Activated T-cell treated with anti-CD3 and anti-CD28 coated beads, Interleukin-2, amount 50 U/mL, for 4 hours (primary cell): Measurements from ENCODE around the gene SYNE3. TPM values are rescaled to one million over a fixed set of nuclear protein-coding genes. Genes with fewer than 3 reads are reported as not detected.

ENCODE experiments used
- ATAC-seq, 2 donors: fragments of 200-7000 bp; cut with Tn5 transposase; one replicate each; pipeline ENCODE4 v1.10.0; 2021
- DNase-seq: peaks from one replicate; pipeline ENCODE4 v3.0.0-alpha.2; 2020
- H3K27me3 Mint-ChIP-seq: one replicate; pipeline ENCODE4 v1.8.0; 2021; ENCODE audit warnings: low read depth, mixed read lengths
- H3K36me3 Mint-ChIP-seq: one replicate; pipeline ENCODE4 v1.8.0; 2022; ENCODE audit warnings: mixed read lengths; ENCODE audit not compliant: insufficient read depth
- H3K4me1 Mint-ChIP-seq: one replicate; pipeline ENCODE4 v1.8.0; 2021; ENCODE audit warnings: low read depth, mixed read lengths
- H3K4me3 Mint-ChIP-seq: one replicate; pipeline ENCODE4 v1.8.0; 2021; ENCODE audit warnings: mild to moderate bottlenecking, moderate library complexity, mixed read lengths
- H3K9me3 Mint-ChIP-seq: one replicate; pipeline ENCODE4 v1.8.0; 2021; ENCODE audit warnings: mixed read lengths
- total RNA-seq, 3 donors: library from RNA; stranded (reverse); gene quantifications; one replicate each; pipeline ENCODE4 v1.2.1, GENCODE V29; 2021

Gene SYNE3
- total RNA-seq, 3 donors from 2014 or later, result 11.5 to 15.0 (median 12.9) TPM

GRCh38 chr14:95523815-95524448, 7.5 kb upstream of the SYNE3 start:
- Mint-ChIP-seq H3K27me3 (no peaks in the 10 kb centered on the region), H3K4me3 (peak overlapping the region; percentile 74), H3K36me3 (no peaks in the 10 kb centered on the region), H3K4me1 (peaks cover 81% of the 10 kb centered on the region), H3K9me3 (no peaks in the 10 kb centered on the region)
- DNase-seq, result no peak
- ATAC-seq, result no peak

- peaks cover 87% of the 10 kb centered on the region for H3K4me1 Mint-ChIP-seq
- H3K9me3 Mint-ChIP-seq, result no peaks in the 10 kb centered on the region
- DNase-seq (no peak), ATAC-seq (peak; percentile 73 to 77)
- peak overlapping the region; percentile 74 for H3K4me3 Mint-ChIP-seq
- H3K27me3 Mint-ChIP-seq, result no peaks in the 10 kb centered on the region
- H3K36me3 Mint-ChIP-seq, result no peaks in the 10 kb centered on the region
Measured at GRCh38 chr14:95523051-95523814, 6.8 kb upstream of the SYNE3 start.

- no peaks in the 10 kb centered on the region for H3K9me3 Mint-ChIP-seq
- no peaks in the 10 kb centered on the region for H3K36me3 Mint-ChIP-seq
- peak overlapping the region; percentile 74 for H3K4me3 Mint-ChIP-seq
- DNase-seq (no peak), ATAC-seq (no peak)
- no peaks in the 10 kb centered on the region for H3K27me3 Mint-ChIP-seq
- peaks cover 92% of the 10 kb centered on the region for H3K4me1 Mint-ChIP-seq
Measured at GRCh38 chr14:95522556-95522955, 6.1 kb upstream of the SYNE3 start.

- Mint-ChIP-seq H3K27me3 (no peaks in the 10 kb centered on the region), H3K4me3 (no peak overlapping the region), H3K9me3 (no peaks in the 10 kb centered on the region), H3K36me3 (no peaks in the 10 kb centered on the region), H3K4me1 (peaks cover 92% of the 10 kb centered on the region)
- ATAC-seq (no peak), DNase-seq (no peak)
Measured at GRCh38 chr14:95522116-95522515, 5.7 kb upstream of the SYNE3 start.

GRCh38 chr14:95521001-95521400, 4.6 kb upstream of the SYNE3 start:
- Mint-ChIP-seq H3K36me3 (no peaks in the 10 kb centered on the region), H3K4me1 (peaks cover 87% of the 10 kb centered on the region), H3K27me3 (no peaks in the 10 kb centered on the region), H3K9me3 (no peaks in the 10 kb centered on the region), H3K4me3 (no peak overlapping the region)
- ATAC-seq (no peak), DNase-seq (no peak)

- peaks cover 88% of the 10 kb centered on the region for H3K4me1 Mint-ChIP-seq
- no peaks in the 10 kb centered on the region for H3K27me3 Mint-ChIP-seq
- H3K9me3 Mint-ChIP-seq, result no peaks in the 10 kb centered on the region
- DNase-seq, result no peak
- peak overlapping the region; percentile 77 for H3K4me3 Mint-ChIP-seq
- H3K36me3 Mint-ChIP-seq, result no peaks in the 10 kb centered on the region
- ATAC-seq, result no peak
Measured at GRCh38 chr14:95520346-95520745, 3.9 kb upstream of the SYNE3 start.

- peak; percentile 62 for DNase-seq
- Mint-ChIP-seq H3K27me3 (no peaks in the 10 kb centered on the region), H3K4me3 (peak overlapping the region; percentile 77), H3K36me3 (no peaks in the 10 kb centered on the region), H3K9me3 (no peaks in the 10 kb centered on the region), H3K4me1 (peaks cover 88% of the 10 kb centered on the region)
- peak; percentile 9 to 12 for ATAC-seq
Measured at GRCh38 chr14:95519699-95520098, 3.2 kb upstream of the SYNE3 start.

GRCh38 chr14:95518045-95518751, 1.7 kb upstream of the SYNE3 start:
- H3K9me3 Mint-ChIP-seq, result no peaks in the 10 kb centered on the region
- ATAC-seq (no peak), DNase-seq (no peak)
- H3K36me3 Mint-ChIP-seq, result no peaks in the 10 kb centered on the region
- H3K27me3 Mint-ChIP-seq, result no peaks in the 10 kb centered on the region
- peaks cover 83% of the 10 kb centered on the region for H3K4me1 Mint-ChIP-seq
- peak overlapping the region; percentile 77 for H3K4me3 Mint-ChIP-seq

- ATAC-seq (peak; percentile 93), DNase-seq (peak; percentile 77)
- no peaks in the 10 kb centered on the region for H3K27me3 Mint-ChIP-seq
- peak overlapping the region; percentile 85 for H3K4me3 Mint-ChIP-seq
- H3K4me1 Mint-ChIP-seq, result peaks cover 72% of the 10 kb centered on the region
- H3K36me3 Mint-ChIP-seq, result peaks cover 5% of the 10 kb centered on the region
- no peaks in the 10 kb centered on the region for H3K9me3 Mint-ChIP-seq
Measured at GRCh38 chr14:95515596-95516552, 576 bp downstream of the SYNE3 start.

- ATAC-seq (no peak), DNase-seq (no peak)
- Mint-ChIP-seq H3K27me3 (no peaks in the 10 kb centered on the region), H3K9me3 (no peaks in the 10 kb centered on the region), H3K4me3 (peak overlapping the region; percentile 85), H3K36me3 (peaks cover 7% of the 10 kb centered on the region), H3K4me1 (peaks cover 73% of the 10 kb centered on the region)
Measured at GRCh38 chr14:95515080-95515489, 1.4 kb downstream of the SYNE3 start.

GRCh38 chr14:95514131-95515079, 2.0 kb downstream of the SYNE3 start:
- H3K27me3 Mint-ChIP-seq, result no peaks in the 10 kb centered on the region
- peaks cover 11% of the 10 kb centered on the region for H3K36me3 Mint-ChIP-seq
- peak overlapping the region; percentile 85 for H3K4me3 Mint-ChIP-seq
- DNase-seq, result no peak
- ATAC-seq, result no peak
- peaks cover 71% of the 10 kb centered on the region for H3K4me1 Mint-ChIP-seq
- H3K9me3 Mint-ChIP-seq, result no peaks in the 10 kb centered on the region

- Mint-ChIP-seq H3K4me1 (peaks cover 67% of the 10 kb centered on the region), H3K36me3 (peaks cover 15% of the 10 kb centered on the region), H3K9me3 (no peaks in the 10 kb centered on the region), H3K27me3 (no peaks in the 10 kb centered on the region), H3K4me3 (no peak overlapping the region)
- ATAC-seq, result no peak
- DNase-seq, result no peak
Measured at GRCh38 chr14:95513291-95513690, 3.2 kb downstream of the SYNE3 start.

GRCh38 chr14:95511687-95512086, 4.8 kb downstream of the SYNE3 start:
- ATAC-seq (no peak), DNase-seq (no peak)
- Mint-ChIP-seq H3K4me1 (peaks cover 67% of the 10 kb centered on the region), H3K4me3 (no peak overlapping the region), H3K36me3 (peaks cover 17% of the 10 kb centered on the region), H3K27me3 (no peaks in the 10 kb centered on the region), H3K9me3 (no peaks in the 10 kb centered on the region)
